Fibroblast of lung (primary cell): Measurements from ENCODE around the gene DCUN1D1.

Experiments
- EZH2 ChIP-seq: IDR thresholded peaks from 2 replicates; pipeline ENCODE4 v1.5.1; 2012; ENCODE audit warnings: low read length, control low read depth, mild to moderate bottlenecking; ENCODE audit errors: missing control alignments
- TF ChIP-seq, protein P1 (sequence below), 2 donors: IDR thresholded peaks in 1 of 2; conservative IDR thresholded peaks in 1 of 2; 1 replicate in 1 of 2; 2 replicates in 1 of 2; pipeline ENCODE4 v1.5.1; 2011 to 2012; ENCODE audit warnings: low read length in 2 of 2, control low read depth in 1 of 2, inconsistent platforms in 1 of 2, low read depth in 1 of 2, mild to moderate bottlenecking in 1 of 2

DNA sequence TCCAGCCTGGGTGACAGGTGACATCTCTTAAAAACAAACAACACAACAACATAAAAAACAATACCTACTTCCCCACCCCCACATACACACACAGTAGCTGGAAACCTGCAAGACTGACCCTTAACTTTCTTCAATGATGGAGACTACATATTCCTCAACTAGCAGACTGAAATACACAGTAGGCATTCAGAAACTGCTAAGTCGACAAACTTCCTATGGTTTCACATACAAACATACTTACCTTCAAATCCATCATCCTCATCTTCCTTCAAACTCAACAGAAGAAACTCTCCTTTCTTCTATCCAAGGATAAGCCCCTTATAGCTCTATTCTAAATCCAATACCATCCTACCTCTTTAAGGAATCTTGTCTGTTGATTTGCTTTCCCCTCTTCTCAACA, 30.6 kb downstream of the DCUN1D1 start:
- TF ChIP-seq, protein P1, sequence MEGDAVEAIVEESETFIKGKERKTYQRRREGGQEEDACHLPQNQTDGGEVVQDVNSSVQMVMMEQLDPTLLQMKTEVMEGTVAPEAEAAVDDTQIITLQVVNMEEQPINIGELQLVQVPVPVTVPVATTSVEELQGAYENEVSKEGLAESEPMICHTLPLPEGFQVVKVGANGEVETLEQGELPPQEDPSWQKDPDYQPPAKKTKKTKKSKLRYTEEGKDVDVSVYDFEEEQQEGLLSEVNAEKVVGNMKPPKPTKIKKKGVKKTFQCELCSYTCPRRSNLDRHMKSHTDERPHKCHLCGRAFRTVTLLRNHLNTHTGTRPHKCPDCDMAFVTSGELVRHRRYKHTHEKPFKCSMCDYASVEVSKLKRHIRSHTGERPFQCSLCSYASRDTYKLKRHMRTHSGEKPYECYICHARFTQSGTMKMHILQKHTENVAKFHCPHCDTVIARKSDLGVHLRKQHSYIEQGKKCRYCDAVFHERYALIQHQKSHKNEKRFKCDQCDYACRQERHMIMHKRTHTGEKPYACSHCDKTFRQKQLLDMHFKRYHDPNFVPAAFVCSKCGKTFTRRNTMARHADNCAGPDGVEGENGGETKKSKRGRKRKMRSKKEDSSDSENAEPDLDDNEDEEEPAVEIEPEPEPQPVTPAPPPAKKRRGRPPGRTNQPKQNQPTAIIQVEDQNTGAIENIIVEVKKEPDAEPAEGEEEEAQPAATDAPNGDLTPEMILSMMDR (conservative IDR thresholded peaks at IDR 0.05 in 1 of 2, IDR thresholded peaks at IDR 0.05 in 1 of 2; ENCODE audit: low read depth in 1 of 2, low read length in 2 of 2) = no peak
- TF ChIP-seq EZH2 = no peak
